Right kidney (tissue), 9 donors: ENCODE measurements around the gene ZKSCAN1.
"Not testable (repeated sequence)": the region's sequence is repeated elsewhere in the genome, so short reads cannot be mapped to it uniquely, and the experiment has no call there.

ENCODE experiments used
- DNase-seq: peaks from one replicate; pipeline ENCODE4 v3.0.0-alpha.2; 2016
- long read RNA-seq, 8 donors: transcript quantifications; one replicate each; lab custom pipeline, GENCODE V29; 2026

ZKSCAN1 gene
- long read RNA-seq, donor 1, full-length matches to known transcripts = 4 of 10 reads
- long read RNA-seq, donor 1, partial matches to known transcripts = 6 of 10 reads
- long read RNA-seq, donor 1, other reads (novel, unspliced or antisense) = 0 of 10 reads
- long read RNA-seq, donor 2, full-length matches to known transcripts = 6 of 6 reads
- long read RNA-seq, donor 2, partial matches to known transcripts = 0 of 6 reads
- long read RNA-seq, donor 2, other reads (novel, unspliced or antisense) = 0 of 6 reads
- long read RNA-seq, donor 3, full-length matches to known transcripts = 4 of 11 reads
- long read RNA-seq, donor 3, partial matches to known transcripts = 7 of 11 reads
- long read RNA-seq, donor 3, other reads (novel, unspliced or antisense) = 0 of 11 reads
- long read RNA-seq, donor 4, full-length matches to known transcripts = 13 of 20 reads
- long read RNA-seq, donor 4, partial matches to known transcripts = 7 of 20 reads
- long read RNA-seq, donor 4, other reads (novel, unspliced or antisense) = 0 of 20 reads
- long read RNA-seq, donor 5, full-length matches to known transcripts = 11 of 11 reads
- long read RNA-seq, donor 5, partial matches to known transcripts = 0 of 11 reads
- long read RNA-seq, donor 5, other reads (novel, unspliced or antisense) = 0 of 11 reads
- long read RNA-seq, donor 6, full-length matches to known transcripts = 11 of 40 reads
- long read RNA-seq, donor 6, partial matches to known transcripts = 29 of 40 reads
- long read RNA-seq, donor 6, other reads (novel, unspliced or antisense) = 0 of 40 reads
- long read RNA-seq, donor 7, full-length matches to known transcripts = 12 of 26 reads
- long read RNA-seq, donor 7, partial matches to known transcripts = 14 of 26 reads
- long read RNA-seq, donor 7, other reads (novel, unspliced or antisense) = 0 of 26 reads
- long read RNA-seq, donor 8, full-length matches to known transcripts = 11 of 17 reads
- long read RNA-seq, donor 8, partial matches to known transcripts = 6 of 17 reads
- long read RNA-seq, donor 8, other reads (novel, unspliced or antisense) = 0 of 17 reads

DNA sequence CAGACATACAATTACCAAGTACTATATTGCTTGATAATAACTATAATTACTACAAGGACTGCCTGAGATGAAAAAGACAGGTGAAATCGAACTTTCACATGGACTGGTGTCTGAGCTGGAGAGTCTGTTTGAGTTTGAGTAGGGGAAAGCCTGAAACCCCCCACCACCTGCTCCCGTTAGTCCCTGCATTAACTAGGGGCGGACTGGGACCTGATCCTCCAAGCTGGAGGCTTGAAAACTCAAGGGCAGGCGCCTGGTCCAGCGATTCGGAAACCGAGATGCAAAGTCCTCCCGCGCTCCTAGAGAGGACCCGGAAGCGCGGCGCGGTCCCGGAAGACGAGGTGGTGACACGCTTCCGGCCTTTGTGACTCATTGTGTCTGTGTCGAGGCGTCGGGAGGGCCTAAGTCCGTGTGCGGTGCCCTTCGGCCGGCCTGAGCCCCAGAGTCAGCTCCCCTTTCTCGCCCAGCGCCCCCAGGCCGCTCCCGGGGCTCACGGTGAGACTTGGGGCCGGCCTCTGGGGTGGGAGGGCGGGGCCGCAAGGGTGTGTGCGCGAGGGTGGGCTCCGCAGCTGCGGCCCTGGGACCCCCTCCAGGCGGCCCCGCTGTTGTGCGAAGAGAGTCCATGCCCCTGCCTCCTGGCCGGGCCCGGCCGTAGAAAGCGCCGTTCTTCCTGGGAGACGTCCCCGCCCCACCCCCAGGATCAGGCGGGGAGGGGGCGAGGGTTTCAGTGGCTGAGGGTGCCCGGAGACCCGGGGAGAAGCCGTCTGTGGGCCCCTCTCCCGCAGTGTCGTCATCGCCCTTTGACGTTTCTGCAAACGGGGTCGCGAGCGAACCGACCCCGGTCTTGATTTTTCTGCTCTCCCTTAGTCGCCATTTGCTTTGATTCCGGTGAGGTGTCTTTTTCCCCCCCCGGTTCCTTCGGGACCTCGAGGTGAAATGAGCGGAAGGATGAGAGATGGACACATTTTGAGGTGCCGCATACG lies at the start of gene ZKSCAN1:
Gene ZKSCAN1, plus strand, starts transcription at position 365 of the 983 bp plus-strand sequence. CDS start 7,911 bp downstream, outside the sequence.
- DNase-seq = peak; percentile 73

DNA sequence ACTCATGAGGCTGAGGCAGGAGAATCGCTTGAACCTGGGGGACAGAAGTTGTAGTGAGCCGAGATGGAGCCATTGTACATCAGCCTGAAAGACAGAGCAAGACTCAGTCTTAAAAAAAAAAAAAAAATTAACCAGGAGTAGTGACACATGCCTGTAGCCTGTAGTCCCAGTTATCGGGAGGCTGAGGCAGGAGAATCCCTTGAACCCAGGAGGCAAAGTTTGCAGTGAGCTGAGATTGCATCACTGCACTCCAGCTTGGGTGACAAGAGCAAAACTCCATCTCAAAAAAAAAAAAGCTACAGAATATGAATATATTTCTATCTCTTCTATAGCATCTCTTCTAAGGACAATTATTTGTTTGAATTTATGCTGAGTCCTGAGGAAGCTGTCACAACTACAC lies 46.1 kb upstream of the ZKSCAN1 start:
- DNase-seq = no peak

DNA sequence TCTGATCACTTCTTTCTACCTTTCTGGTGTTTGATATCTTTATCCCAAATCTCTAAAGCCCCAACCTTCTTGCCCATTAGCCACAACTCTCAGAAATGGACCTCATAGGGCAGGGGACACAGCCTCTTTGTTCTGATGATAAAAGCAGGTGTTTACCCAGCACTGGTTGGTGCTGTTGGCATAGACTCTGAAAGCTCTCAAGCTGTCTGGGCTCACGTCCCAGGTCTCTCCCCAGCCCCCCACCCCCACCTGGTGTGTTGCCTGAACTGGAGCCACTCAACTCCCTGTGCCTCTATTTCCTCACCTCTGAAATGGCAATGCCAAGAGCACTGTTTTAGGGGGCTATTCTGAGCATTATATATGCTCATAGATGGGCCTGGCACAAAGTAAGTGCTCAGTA lies 45.6 kb upstream of the ZKSCAN1 start:
- DNase-seq = not testable (repeated sequence)

DNA sequence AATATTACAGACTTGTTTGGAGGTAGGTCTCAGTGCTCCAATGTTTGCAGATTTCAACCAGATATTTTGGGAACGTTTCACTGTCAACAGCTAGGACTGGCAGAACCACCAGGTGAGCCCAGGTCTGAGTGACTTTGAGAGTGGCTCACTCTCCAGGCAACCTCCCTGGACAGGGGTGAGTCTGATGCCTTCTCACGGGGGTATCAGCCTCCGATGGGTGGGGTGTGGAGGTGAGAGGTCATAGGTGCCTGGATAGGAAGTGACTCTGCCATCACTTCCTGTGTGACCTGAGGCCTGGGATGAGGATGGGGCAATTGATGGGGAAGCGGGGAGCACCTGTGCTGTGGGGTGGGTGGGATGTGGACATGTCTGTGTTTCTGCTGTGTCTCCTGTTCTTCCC lies 44.2 kb upstream of the ZKSCAN1 start:
- no peak for DNase-seq

DNA sequence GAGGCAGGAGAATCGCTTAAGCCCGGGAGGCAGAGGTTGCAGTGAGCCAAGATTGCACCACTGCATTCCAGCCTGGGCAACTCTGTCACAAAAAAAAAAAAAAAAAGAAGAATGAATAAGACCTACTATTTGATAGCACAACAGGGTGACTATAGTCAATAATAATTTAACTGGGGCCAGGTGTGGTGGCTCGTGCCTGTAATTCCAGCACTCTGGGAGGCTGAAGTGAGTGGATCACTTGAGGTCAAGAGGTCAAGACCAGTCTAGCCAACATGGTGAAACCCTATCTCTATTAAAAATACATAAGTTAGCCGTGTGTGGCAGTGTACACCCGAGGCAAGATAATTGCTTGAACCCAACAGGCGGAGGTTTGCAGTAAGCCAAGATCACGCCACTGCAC lies 41.6 kb upstream of the ZKSCAN1 start:
- not testable (repeated sequence) for DNase-seq

DNA sequence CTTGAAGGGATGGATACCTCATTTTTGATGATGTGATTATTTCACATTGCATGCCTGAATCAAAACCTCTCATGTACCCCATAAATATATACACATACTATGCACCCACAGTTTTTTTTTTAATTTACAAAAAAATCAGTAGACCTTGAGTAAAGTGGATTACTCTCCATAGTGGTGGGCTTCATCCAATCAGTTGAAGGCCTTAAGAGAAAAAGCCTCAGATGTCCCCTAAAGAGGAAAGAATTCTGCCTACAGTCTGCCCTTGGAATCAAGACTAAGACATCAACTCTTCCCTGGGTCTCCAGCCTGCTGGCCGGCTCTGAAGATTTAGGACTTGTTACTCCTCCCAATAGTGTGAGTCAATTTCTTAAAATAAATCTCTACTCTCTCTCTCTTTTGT lies 40.7 kb upstream of the ZKSCAN1 start:
- DNase-seq = no peak

DNA sequence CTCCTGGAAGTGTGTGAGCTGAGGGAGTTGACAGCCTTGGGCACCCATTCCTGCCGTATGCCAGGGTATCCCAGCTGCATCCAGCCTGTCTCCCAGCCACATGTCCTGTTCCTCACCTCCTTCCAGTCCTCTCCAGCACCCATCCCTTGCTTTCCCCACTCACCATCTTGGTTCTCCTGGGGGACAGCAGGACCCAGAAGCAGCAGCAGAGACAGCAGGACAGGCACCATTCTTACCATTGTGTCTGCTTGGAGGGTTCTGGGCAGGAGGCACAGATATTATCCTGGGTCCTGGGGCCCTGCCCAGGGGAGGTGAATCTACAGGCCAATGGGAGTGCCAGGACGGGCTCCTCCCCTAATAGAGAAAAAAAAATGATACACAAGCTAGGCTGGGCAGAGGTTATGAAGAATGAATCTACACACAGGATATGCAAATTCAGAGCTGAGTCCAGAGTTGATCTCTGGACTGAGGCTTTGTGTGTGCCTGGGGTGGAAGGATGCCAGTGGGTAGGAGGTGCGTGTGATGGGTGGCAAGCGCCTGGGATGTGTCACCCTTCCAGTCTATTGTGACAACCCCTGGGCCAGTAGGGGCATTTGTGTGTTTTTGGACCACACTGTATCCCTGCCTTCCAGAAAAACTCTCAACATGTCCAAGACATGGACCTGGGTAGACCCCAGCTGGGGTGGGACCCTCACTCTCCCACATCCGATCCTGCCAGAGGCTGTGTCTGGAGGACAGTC lies 39.4 kb upstream of the ZKSCAN1 start, which contains the start of gene AZGP1:
Gene AZGP1, minus strand, starts transcription at position 250 of the 740 bp plus-strand sequence. Its CDS starts 11 bp downstream, at position 239.
- no peak for DNase-seq

DNA sequence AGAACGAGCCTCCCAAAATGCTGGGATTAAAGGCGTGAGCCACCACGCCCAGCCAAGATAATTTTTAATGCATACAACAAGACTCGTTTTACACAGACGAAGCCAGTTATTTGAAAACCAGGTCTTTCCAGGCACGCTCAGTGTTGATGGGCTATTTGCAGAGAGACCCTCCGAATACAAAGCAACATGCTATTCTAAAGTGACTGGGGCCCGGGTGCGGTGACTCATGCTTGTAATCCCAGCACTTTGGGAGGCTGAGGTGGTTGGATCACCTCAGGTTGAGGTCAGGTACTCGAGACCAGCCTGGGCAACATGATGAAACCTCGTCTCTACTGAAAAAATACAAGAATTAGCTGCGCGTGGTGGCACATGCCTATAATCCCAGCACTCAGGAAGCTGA lies 38.8 kb upstream of the ZKSCAN1 start:
- DNase-seq = no peak

DNA sequence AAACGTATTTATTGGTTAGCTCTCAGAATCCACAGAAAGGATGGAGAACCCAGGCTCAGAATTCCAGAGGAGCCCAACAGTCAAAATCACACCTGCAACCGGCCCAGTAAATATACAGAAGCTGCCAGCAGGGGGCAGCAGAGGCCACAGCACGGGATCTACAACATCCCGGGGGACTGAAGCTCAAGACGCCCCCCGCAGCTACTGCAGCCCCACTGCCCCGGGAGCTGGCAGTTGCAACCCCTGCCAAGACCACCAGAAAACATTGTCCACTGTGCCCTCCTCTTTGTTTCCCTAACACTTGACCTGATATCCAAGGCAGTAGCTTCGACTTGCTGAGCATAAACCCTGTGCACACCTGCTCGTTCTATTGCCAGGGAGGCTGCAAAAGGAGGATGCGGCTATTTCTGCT lies 35.6 kb upstream of the ZKSCAN1 start:
- DNase-seq = peak; percentile 58

DNA sequence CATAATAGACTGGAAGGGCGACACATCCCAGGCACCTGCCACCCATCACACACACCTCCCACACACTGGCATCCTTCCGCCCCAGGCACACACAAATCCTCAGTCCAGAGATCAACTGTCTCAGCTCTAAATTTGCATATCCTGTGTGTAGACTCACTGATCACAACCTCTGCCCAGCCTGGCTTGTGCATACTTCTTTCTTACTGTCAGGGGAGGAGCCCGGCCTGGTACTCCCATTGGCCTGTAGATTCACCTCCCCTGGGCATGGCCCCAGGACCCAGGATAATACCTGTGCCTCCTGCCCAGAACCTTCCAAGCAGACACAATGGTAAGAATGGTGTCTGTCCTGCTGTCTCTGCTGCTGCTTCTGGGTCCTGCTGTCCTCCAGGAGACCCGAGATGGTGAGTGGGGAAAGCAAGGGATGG lies 34.9 kb upstream of the ZKSCAN1 start:
- DNase-seq = not testable (repeated sequence)

DNA sequence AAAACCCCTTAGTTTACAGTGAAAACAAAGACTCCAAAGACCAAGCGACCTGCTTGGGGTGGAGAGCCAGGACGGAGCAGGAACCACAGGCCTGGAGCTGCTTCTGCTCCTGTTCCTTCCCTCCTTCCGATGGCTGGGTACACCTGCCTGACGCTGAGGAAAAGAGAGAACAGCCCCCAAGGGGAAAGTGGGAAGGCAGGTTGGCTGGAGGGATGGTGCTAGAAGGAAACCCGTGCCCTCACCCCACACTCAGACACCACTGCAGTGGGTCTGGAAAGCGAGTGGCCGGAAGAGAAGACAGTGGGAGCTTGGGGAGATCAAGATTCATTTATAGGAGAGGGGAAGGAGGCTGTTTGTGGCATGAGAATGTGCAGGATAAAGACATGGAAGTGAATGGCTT lies 34.3 kb upstream of the ZKSCAN1 start:
- DNase-seq = not testable (repeated sequence)

DNA sequence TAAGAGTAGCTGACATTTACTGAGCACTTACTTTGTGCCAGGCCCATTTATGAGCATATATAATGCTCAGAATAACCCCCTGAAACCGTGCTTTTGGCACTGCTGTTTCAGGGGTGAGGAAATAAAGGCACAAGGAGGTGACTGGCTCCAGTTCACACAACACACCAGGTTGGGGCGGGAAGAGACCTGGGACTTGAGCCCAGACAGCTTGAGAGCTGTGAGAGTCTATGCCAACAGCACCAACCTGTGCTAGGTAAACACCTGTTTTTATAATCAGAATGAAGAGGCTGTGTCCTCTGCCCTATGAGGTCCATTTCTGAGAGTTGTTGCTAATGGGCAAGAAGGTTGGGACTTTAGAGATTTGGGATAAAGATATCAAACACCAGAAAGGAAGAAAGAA lies 30.8 kb upstream of the ZKSCAN1 start:
- no peak for DNase-seq

DNA sequence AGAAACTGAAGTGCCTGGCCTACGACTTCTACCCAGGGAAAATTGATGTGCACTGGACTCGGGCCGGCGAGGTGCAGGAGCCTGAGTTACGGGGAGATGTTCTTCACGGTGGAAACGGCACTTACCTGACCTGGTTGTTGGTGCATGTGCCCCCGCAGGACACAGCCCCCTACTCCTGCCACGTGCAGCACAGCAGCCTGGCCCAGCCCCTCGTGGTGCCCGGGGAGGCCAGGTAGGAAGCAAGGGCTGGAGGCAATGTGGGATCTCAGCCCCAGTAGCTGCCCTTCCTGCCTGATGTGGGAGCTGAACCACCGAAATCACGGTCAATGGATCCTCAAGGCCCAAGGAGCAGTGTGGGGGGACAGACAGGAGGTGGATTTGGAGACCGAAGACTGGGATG lies 28.1 kb upstream of the ZKSCAN1 start:
- not testable (repeated sequence) for DNase-seq

DNA sequence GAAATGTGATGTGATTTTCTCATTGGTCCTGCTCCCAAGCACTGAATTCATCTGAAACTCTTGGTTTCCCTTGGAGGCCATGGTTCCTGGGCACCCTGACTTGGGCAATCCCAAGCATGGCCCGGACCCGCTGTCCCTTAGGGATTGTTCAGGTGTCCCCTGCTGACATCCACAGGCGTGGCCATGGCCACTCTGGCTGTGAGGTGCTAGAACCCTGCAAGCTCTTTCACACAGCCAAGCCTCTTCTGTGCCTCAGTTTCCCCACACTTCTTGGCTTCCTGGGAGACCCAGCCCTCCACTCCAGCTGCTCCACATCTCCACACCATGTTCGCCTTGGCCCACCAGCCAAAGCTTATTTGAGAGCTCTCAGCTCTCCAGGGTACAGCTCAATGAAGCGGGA lies 27.6 kb upstream of the ZKSCAN1 start:
- no peak for DNase-seq

DNA sequence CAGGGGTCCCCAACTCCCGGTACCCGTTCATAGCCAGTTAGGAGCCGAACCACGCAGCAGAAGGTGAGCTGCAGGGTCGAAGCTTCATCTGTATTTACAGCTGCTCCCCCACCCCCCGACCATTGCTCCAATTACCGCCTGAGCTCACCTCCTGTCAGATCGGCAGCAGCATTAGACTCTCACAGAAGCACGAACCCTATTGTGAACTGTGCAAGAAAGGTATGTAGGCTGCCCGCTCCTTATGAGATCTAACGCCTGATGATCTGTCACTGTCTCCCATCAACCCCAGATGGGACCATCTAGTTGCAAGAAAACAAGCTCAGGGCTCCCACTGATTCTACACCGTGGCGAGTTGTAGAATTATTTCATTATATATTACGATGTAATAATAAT lies 24.9 kb upstream of the ZKSCAN1 start:
- no peak for DNase-seq

DNA sequence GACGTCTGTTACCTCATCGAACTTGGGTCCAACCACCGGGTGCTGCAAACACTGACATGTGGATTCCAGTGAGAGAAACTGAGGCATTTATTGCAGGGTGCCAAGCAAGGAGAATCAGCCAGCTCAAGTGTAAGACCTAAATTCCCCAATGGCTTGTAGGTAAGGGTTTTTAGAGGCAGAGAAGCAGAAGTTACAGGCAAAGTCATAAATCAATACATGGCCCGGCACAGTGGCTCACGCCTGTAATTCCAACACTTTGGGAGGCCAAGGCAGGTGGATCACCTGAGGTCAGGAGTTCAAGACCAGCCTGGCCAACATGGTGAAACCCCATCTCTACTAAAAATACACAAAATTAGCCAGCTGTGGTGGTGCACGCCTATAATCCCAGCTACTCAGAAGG lies 23.9 kb upstream of the ZKSCAN1 start:
- DNase-seq = not testable (repeated sequence)

DNA sequence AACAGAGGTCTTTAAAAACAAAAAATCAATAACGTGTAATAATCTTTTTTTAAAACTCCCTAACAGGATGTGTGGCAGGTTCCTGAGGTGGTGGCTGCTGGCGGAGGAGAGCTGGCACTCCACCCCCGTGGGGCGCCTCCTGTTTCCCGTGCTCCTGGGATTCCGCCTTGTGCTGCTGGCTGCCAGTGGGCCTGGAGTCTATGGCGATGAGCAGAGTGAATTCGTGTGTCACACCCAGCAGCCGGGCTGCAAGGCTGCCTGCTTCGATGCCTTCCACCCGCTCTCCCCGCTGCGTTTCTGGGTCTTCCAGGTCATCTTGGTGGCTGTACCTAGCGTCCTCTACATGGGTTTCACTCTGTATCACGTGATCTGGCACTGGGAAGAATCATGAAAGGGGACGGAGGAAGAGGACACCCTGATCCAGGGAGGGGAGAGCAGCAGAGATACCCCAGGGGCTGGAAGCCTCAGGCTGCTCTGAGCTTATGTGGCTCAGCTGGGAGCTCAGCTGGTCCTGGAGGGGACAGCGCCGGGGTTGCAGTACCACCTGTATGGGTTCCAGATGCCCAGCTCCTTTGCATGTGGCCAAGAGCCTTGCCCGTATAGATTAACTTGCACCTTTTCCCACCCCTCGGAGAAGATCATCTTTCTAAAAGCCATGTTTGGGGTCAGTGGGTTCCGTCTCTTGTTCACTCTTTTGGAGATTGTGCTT lies 22.9 kb upstream of the ZKSCAN1 start:
- no peak for DNase-seq

DNA sequence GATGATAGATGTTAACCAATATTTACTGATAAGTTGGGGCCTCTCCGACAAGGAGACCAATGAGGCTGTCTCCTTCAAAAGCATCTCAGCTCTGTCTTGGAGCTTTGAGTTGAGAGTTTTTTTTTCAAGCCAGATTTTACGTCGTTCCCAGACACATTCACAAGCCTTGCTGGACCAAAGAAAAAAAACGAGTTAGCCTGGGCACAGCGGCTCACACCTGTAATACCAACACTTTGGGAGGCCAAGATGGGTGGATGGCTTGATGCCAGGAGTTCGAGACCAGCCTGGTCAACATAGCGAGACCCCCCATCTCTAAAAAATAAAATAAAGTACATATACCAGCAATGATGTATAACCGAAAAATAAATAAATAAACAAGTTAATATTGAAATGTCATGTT lies 20.6 kb upstream of the ZKSCAN1 start:
- no peak for DNase-seq

DNA sequence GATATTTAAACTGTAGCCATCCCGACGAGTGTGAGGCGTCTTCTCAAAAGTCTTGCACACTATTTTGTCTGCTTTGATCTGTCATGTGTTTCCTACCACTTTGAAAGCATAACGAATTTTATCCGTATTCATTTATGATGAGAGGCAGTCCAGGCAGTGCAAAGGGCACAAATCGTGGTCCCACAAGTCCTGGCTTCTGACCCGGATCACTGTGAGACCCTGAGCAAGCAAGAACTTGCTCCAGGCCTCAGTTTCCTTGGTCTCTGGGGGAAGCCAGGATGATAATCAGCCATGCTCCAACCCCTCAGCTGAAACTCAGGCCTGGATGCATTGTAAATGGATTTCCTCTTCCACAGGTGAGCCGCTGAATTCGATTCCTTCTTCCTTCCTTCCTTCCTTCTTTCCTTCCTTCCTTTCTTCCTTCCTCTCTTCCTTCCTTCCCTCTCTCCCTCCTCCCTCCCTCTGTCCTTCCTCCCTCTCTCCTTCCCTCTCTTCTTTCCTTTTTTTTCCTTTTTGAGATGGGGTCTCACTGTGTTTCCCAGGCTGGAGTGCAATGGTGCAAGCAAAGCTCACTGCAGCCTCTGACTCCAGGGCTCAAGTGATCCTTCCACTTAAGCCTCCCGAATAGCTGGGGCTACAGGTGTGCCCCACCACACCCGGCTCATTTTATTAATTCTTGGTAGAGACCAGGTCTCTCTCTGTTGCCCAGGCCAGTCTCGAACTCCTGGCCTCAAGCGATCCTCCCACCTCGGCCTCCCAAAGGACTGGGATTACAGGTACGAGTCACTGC lies 18.4 kb upstream of the ZKSCAN1 start:
- DNase-seq = no peak
